Natural killer cell treated with Interleukin-12 subunit alpha and Interleukin-12 subunit beta and Interleukin-15 and Interleukin-18, amount 100 ng/mL, for 72 hours (primary cell): Measurements from ENCODE around the gene ZMIZ1. TPM values are rescaled to one million over a fixed set of nuclear protein-coding genes. Genes with fewer than 3 reads are reported as not detected.
A peak's percentile ranks its signal among the peaks of the same experiment; 100 is the strongest.

Experiments used
- ATAC-seq, 2 donors: fragments of 150-1000 bp; cut with Tn5 transposase in 1 of 2; sonication (Bioruptor Pico), chemical (Tn5 transposase) in 1 of 2; 2 replicates each; pipeline ENCODE4 v1.10.0; 2021
- DNase-seq: peaks from one replicate; pipeline ENCODE4 v3.0.0; 2022; ENCODE audit warnings: low spot score
- H3K27ac Mint-ChIP-seq, 2 donors: 1 replicate in 1 of 2; 2 replicates in 1 of 2; pipeline ENCODE4 v1.8.0; 2022; ENCODE audit warnings: mixed read lengths in 2 of 2, mild to moderate bottlenecking in 1 of 2, moderate library complexity in 1 of 2
- H3K27me3 Mint-ChIP-seq, 2 donors: 1 replicate in 1 of 2; 2 replicates in 1 of 2; pipeline ENCODE4 v1.8.0; 2022; ENCODE audit warnings: mixed read lengths in 2 of 2
- H3K36me3 Mint-ChIP-seq: one replicate; pipeline ENCODE4 v1.8.0; 2022; ENCODE audit warnings: mixed read lengths
- H3K4me1 Mint-ChIP-seq, 2 donors: 1 replicate in 1 of 2; 2 replicates in 1 of 2; pipeline ENCODE4 v1.8.0; 2022; ENCODE audit warnings: low read depth in 2 of 2, mixed read lengths in 2 of 2, mild to moderate bottlenecking in 1 of 2
- H3K4me3 Mint-ChIP-seq: one replicate; pipeline ENCODE4 v1.8.0; 2022; ENCODE audit warnings: mixed read lengths
- H3K9me3 Mint-ChIP-seq: 2 replicates; pipeline ENCODE4 v1.8.0; 2022; ENCODE audit warnings: mixed read lengths
- total RNA-seq, 2 donors: library from RNA; stranded (reverse); gene quantifications; one replicate each; pipeline ENCODE4 v1.2.3, GENCODE V29; 2022

ZMIZ1 gene
- total RNA-seq, 2 donors from 2014 or later = 49.7 to 54.4 TPM

DNA sequence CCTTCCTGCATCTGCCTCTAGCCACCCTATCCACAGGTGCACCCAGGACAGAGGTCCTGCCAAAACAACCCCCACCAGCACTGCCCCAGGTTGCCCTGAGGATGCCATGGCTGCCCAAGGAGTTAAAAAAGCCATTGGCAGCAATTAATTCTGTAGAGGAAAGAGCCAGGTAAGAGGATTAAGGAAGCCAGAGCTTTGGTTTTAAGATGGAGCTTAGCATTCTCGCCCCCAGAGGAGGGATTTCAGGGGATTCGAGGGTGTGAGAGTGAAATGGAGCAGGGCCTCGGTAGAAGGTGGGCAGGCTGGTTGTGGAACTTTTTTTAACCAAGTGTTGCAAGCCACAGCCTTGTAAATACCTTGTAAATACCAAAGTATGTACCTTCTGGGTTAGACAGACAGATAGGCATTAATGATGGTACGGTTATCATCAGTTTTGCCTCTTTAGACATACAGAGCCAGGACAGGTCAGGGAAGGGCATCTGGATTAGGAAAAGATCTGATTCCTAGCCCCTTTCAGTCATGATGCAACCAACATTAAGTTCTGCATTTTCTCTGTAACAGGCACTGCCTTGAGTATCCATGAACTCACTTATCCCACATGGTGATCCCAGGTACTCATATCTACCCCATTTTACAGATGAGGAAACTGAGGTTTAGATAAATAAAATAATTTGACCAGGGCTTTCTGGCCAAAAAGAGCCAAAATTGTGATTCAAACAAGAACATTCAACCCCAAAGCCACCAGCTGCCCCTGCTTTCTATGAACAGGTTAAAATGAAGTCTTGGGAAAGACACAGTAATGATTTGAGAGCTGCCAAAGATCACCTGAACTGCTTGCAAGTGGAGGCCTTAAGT, 157.9 kb downstream of the ZMIZ1 start:
- H3K9me3 Mint-ChIP-seq = no peaks in the 10 kb centered on the region
- no peak overlapping the region for H3K27ac Mint-ChIP-seq
- H3K4me1 Mint-ChIP-seq = peaks cover 0 to 8% of the 10 kb centered on the region in 2 donors
- H3K36me3 Mint-ChIP-seq = no peaks in the 10 kb centered on the region
- ATAC-seq (no peak), DNase-seq (no peak)
- H3K27me3 Mint-ChIP-seq = no peaks in the 10 kb centered on the region
- no peak overlapping the region for H3K4me3 Mint-ChIP-seq

DNA sequence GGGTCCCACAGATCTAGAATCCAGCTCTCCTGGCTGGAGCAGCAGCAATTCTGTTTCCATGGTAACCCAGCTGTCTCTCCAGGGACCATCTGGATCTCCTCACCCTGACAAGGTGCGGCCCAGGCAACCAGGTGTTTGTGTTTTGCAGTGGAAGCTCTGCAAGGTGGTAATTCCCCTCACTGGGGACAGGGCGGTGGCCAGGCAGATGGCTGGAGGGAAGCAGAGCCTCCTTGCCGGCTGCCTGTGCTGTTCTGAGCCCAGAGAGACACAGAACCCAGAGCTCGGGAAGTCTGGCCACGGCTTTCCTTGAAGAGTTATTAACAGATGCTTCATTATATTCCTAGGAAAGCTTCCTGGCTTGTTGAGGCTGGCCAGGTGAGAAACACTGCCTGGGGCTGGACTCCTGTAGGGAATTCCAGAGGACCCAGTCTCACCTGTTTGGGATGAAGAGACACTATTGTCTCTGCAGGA, 160.3 kb downstream of the ZMIZ1 start:
- ATAC-seq (no peak), DNase-seq (no peak)
- no peak overlapping the region for H3K27ac Mint-ChIP-seq
- no peaks in the 10 kb centered on the region for H3K36me3 Mint-ChIP-seq
- no peaks in the 10 kb centered on the region for H3K9me3 Mint-ChIP-seq
- H3K27me3 Mint-ChIP-seq = no peaks in the 10 kb centered on the region
- peaks cover 0 to 11% of the 10 kb centered on the region in 2 donors for H3K4me1 Mint-ChIP-seq
- no peak overlapping the region for H3K4me3 Mint-ChIP-seq

DNA sequence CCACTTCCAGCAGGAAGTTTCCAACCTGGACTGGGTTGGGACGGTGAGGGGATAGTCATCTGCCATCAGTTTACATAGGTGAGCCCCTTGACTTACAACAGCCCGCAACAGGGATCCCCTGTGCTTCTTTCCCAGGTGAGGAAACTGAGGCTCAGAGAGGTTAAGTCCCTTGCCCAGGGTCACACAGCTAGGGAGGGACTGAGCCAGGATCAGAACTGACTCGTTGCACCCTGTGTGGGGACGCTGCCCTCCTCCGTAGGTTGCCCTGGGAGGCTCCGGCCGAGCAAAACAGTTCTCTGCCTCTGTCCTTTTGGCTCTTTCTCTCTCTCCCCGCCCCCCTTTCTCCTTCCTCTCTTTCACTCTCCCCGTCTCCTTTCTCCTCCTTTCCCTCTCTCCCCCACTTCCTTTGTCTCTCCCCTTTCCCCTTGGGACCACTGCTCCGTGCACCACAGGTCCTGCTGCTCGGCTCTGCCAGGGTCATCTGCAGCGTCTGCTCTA, 161.1 kb downstream of the ZMIZ1 start:
- Mint-ChIP-seq H3K27ac (no peak overlapping the region), H3K27me3 (no peaks in the 10 kb centered on the region), H3K4me3 (no peak overlapping the region), H3K9me3 (no peaks in the 10 kb centered on the region), H3K36me3 (no peaks in the 10 kb centered on the region), H3K4me1 (peaks cover 0 to 9% of the 10 kb centered on the region in 2 donors)
- no peak for DNase-seq
- ATAC-seq = no peak

DNA sequence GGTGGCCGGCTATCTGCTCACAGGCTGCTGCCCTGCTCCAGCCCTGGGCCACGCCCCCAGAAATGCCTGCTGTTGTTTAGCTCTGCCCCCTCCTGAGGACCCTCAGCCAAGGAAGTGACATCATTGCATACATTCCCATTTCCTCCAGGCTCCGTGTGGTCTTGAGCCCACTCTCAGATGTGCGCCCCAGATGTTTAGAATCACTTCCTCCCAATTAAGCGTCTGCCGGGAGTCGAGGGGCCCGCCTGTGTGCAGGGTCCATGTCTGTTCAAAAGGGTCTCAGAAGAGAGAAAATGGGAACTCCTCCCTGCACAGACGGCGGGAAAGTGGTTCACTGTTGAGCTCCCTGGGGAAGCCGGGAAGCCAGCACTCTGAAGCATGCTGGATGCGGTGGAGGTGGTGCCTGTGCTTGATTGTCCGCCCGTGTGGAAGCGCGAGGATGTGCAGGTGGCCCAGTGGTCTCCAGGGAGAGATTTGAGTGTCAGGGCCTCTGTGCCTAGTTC, 161.6 kb downstream of the ZMIZ1 start:
- no peak overlapping the region for H3K4me3 Mint-ChIP-seq
- H3K27ac Mint-ChIP-seq = no peak overlapping the region
- no peaks in the 10 kb centered on the region for H3K27me3 Mint-ChIP-seq
- no peaks in the 10 kb centered on the region for H3K36me3 Mint-ChIP-seq
- DNase-seq (no peak), ATAC-seq (no peak)
- no peaks in the 10 kb centered on the region for H3K9me3 Mint-ChIP-seq
- H3K4me1 Mint-ChIP-seq = peaks cover 0 to 11% of the 10 kb centered on the region in 2 donors

DNA sequence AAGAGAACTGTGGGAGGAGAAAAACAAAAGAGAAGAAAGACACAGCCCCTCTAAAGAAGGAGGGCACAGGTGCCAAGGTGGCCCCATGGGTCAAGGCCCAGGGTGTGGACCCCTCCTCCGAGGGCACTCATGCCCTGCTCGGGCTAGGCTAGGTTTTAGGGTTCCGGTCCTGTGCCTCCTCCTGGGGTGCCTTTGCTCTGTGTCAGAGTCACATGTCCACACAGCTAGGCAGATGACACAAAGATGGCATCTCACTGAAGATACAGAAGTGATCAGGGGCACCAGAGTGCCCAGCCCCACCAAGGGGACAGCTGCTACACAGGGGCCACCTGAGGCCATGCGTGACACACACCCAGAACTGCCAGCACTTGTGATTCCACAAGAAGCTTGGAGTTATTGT, 162.1 kb downstream of the ZMIZ1 start:
- Mint-ChIP-seq H3K27me3 (no peaks in the 10 kb centered on the region), H3K27ac (no peak overlapping the region), H3K4me1 (peaks cover 0 to 13% of the 10 kb centered on the region in 2 donors), H3K36me3 (no peaks in the 10 kb centered on the region), H3K9me3 (no peaks in the 10 kb centered on the region), H3K4me3 (no peak overlapping the region)
- ATAC-seq (no peak), DNase-seq (no peak)

DNA sequence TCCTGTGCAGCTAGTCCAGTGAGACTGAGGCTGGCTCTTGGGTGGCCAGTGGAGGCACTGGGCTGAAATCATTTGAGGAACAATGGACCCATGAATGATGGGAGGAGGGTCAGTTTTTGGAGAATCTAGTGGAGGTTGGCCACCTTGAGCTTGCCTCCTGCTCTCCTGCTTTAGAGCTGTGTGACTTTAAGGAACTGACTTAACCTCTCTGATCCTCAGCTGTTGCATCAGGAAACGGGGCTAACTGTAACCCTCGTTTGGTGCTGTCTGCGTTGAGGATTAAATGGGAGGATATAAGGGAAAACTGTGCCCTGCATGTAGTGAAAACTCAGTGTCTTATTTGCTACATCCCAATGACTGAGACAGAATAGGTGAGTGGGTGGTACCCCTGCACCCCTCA, 163.1 kb downstream of the ZMIZ1 start:
- Mint-ChIP-seq H3K27ac (no peak overlapping the region), H3K4me3 (no peak overlapping the region)

DNA sequence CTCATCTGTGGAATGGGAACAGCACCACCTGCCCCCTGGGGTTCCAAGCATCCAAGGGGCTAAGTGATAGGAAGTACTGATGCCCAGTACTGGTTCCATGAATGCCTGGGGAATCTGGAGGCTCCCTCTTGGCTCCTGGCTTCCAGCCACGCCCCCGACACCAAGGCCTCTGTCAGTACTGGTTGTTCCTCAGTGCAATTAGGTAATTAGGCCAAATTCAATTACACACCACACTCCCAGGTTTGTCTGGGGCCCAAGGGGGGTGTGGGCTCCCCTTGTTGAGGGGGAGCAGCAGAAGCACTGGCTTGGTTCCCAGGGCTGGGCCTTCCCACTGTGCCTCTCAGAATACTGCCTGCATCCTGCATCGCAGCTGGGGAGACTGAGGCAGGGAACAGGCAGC, 164.1 kb downstream of the ZMIZ1 start:
- H3K9me3 Mint-ChIP-seq = no peaks in the 10 kb centered on the region
- H3K4me1 Mint-ChIP-seq = peaks cover 6 to 23% of the 10 kb centered on the region in 2 donors
- no peak for DNase-seq
- no peaks in the 10 kb centered on the region for H3K36me3 Mint-ChIP-seq
- H3K27ac Mint-ChIP-seq = no peak overlapping the region
- no peaks in the 10 kb centered on the region for H3K27me3 Mint-ChIP-seq
- no peak for ATAC-seq
- no peak overlapping the region for H3K4me3 Mint-ChIP-seq

More for the DNA sequence above, 163.1 kb downstream of the ZMIZ1 start:
- no peaks in the 10 kb centered on the region for H3K27me3 Mint-ChIP-seq
- DNase-seq (no peak), ATAC-seq (no peak)
- no peaks in the 10 kb centered on the region for H3K9me3 Mint-ChIP-seq
- peaks cover 4 to 17% of the 10 kb centered on the region in 2 donors for H3K4me1 Mint-ChIP-seq
- H3K36me3 Mint-ChIP-seq = no peaks in the 10 kb centered on the region

DNA sequence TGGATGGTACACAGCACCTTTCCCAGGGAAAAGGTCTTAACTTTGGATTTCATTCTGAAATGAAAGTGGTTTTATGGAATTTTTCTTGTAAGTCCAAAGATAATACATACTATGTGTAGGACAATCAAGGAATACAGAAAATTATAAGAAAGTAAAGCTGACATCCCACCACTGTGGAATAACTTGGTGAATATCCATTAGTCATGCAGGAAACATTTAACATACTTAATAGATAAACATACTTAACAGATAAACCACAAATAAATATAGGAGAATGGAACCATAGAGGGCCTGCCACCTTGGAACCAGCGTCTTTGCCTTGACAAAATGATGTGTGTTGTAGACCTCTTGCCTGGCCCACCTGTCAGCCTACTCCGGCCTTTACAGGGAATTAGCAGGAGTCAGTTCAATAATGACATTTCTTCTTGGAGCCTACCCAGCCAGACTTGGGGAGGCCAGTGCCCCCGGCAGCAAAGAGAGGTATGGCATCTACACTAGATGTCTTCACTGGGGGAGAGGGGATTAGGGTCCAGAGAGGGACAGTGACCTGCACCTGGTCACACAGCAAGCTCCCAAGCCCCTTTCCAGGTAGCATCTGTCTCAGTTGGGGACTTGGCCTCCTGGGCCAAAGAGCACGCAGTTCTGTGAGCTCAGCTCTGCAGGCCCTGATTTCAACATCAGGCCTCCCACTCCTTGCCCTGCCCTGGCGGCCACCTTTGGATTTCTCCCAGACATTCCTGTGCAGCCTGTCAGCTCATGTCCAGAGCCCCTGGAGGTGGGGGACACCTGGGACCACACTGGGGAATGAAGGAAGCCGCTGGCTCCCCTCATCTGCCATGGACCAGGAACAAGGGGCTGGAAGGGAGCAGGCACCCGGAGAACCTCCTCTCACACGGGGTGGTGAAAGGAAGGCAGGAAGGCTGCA, 165.9 kb downstream of the ZMIZ1 start:
- H3K4me1 Mint-ChIP-seq = peaks cover 13 to 23% of the 10 kb centered on the region in 2 donors
- no peaks in the 10 kb centered on the region for H3K27me3 Mint-ChIP-seq

DNA sequence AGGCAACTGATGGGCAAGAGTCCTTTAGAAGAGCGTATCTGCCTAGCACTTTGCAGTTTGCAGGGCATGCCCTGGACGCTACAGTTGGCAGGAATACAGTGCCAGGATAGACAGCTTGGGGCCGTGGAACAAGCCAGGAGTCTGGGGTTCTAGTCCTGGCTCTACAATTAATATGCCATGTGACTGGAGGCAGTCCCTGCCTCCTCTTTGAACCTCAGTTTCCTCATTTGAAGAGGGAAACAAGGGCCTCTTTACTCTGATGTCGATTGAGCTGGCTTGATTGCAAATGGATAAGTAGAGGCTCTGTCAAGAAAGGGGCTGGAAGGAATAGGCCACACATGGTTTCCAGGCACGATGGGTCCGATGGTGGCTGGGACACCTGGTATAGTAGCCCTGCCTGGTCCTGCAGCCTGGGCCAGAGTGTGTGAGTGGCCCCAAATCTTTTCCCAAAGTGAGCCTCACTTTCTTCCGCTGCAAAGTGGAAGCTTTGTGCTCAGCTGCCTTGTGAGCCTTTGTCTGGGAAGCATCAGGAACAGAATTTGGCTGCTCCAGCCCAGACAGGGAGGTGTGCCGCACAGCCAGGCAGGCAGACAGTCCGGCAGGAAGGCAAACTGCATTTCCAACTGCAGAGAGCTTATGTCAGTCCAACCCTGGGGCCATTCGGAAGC, 167.1 kb downstream of the ZMIZ1 start:
- peak overlapping the region in 1 of 2 donors; percentile 16 for H3K27ac Mint-ChIP-seq
- H3K9me3 Mint-ChIP-seq = no peaks in the 10 kb centered on the region
- ATAC-seq (no peak), DNase-seq (no peak)
- no peak overlapping the region for H3K4me3 Mint-ChIP-seq
- peaks cover 22 to 25% of the 10 kb centered on the region in 2 donors for H3K4me1 Mint-ChIP-seq
- no peaks in the 10 kb centered on the region for H3K27me3 Mint-ChIP-seq
- no peaks in the 10 kb centered on the region for H3K36me3 Mint-ChIP-seq

More for the DNA sequence above, 165.9 kb downstream of the ZMIZ1 start:
- Mint-ChIP-seq H3K9me3 (no peaks in the 10 kb centered on the region), H3K27ac (peak overlapping the region in 1 of 2 donors; percentile 13), H3K36me3 (no peaks in the 10 kb centered on the region), H3K4me3 (no peak overlapping the region)
- DNase-seq (no peak), ATAC-seq (no peak)

DNA sequence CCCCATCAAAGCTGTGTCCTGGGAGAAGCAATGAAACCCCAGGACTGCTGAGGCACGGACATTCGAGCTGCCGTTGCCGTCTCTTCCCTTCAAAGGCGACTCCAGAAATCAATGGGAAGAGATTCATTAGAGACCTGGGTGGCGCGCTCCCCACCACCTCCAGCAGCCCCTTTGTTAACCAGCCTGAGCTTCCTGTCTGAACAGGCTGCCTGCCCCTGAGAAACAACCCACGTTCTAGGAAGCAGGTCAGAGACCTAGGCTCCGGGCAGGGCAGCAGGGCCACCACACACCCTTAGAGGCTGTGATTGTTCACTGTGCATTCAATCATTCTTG, 167.6 kb downstream of the ZMIZ1 start:
- H3K27ac Mint-ChIP-seq = peak overlapping the region in 1 of 2 donors; percentile 16
- H3K4me1 Mint-ChIP-seq = peaks cover 27 to 30% of the 10 kb centered on the region in 2 donors
- H3K36me3 Mint-ChIP-seq = no peaks in the 10 kb centered on the region
- H3K27me3 Mint-ChIP-seq = no peaks in the 10 kb centered on the region
- H3K4me3 Mint-ChIP-seq = no peak overlapping the region
- no peaks in the 10 kb centered on the region for H3K9me3 Mint-ChIP-seq
- DNase-seq (no peak), ATAC-seq (no peak)

DNA sequence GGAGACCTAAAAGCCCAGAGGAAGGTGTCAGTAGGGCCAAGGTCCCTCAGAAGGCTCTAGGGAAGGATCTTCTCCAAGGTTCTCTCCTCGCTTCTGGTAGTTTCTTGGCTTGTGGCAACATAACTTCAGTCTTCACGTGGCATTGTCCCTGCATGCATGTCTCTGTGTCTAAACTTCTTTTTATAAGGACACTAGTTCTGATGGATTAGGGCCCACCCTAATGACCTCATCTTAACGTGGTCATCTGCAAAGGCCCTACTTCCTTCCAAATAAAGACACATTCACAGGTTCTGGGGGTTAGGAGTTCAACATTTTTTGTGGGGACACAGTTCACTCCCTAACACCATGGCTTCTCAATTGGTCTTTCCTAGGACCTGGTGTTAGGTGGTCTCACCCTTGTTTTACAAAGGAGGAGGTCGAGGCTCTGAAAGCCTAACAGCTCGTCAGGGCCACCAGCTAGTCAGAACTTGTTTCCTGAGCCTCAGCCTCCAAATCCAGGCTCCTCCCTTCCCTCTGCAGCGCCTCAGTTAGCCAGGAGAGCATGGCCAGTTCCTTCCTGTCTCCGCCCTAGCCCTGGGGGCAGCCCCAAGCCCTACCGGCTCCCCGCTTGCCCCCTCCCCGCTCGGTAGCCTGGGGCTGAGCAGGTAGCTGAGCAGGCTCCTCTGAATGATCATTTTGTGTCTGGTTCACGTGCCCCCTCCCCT, 168.8 kb downstream of the ZMIZ1 start:
- H3K4me1 Mint-ChIP-seq = peaks cover 34 to 37% of the 10 kb centered on the region in 2 donors
- H3K9me3 Mint-ChIP-seq = no peaks in the 10 kb centered on the region
- no peak for ATAC-seq
- H3K36me3 Mint-ChIP-seq = no peaks in the 10 kb centered on the region
- H3K4me3 Mint-ChIP-seq = no peak overlapping the region
- H3K27ac Mint-ChIP-seq = no peak overlapping the region
- DNase-seq = no peak
- no peaks in the 10 kb centered on the region for H3K27me3 Mint-ChIP-seq

DNA sequence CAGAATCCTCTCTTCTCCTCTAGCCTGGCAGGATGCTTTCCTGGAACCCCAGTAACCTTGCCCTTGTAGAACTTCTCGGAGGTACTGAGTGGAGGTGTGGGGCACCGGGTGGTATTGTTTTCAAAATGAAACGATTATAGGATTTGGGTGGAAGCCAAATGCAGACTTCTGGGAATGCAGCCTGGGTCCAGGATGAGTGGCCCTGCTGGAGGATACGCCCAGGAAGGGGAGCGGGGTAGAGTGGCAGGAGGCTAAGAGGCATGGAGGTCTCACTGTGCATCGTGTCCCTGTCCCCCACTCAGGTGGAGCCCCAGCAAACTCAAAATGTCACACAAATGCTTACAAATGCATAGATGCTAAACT, 169.4 kb downstream of the ZMIZ1 start:
- Mint-ChIP-seq H3K36me3 (no peaks in the 10 kb centered on the region), H3K27ac (no peak overlapping the region), H3K9me3 (no peaks in the 10 kb centered on the region), H3K4me3 (no peak overlapping the region), H3K4me1 (peaks cover 34 to 37% of the 10 kb centered on the region in 2 donors), H3K27me3 (no peaks in the 10 kb centered on the region)
- DNase-seq = no peak
- ATAC-seq = no peak

DNA sequence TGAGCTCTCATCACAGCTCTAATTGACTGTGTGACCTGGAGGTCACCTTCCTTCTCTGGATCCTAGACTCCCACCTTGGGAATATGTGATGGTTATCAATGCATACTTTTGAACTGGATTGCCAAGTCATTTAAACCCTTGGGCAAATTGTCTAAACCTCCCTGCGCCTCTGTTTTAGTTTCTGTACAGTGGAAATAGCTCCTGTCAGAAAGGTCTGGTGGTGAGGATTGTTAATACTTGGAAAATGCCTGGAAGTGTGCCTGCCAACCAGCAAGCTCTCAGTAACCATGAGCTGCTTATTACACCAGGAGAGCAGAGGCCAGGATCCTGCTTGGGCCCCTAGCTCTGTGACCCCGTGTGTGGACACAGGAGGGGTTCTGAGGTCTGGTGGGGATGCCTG, 169.8 kb downstream of the ZMIZ1 start:
- no peak overlapping the region for H3K27ac Mint-ChIP-seq
- H3K4me1 Mint-ChIP-seq = peaks cover 34 to 37% of the 10 kb centered on the region in 2 donors
- DNase-seq (no peak), ATAC-seq (no peak)
- no peaks in the 10 kb centered on the region for H3K9me3 Mint-ChIP-seq
- no peaks in the 10 kb centered on the region for H3K27me3 Mint-ChIP-seq
- no peak overlapping the region for H3K4me3 Mint-ChIP-seq
- H3K36me3 Mint-ChIP-seq = no peaks in the 10 kb centered on the region
